ENCODE results near the gene NEK5.

- TF ChIP-seq CTCF (IDR thresholded peaks at IDR 0.05) (no peak), POLR2A (IDR thresholded peaks at IDR 0.05) (no peak)
These were observed 124.2 kb downstream of the NEK5 start for GRCh38 chr13:52004511-52005170.
